Adrenal gland (tissue), 12 donors: ENCODE results near the gene IL10RB. TPM values are rescaled to one million over a fixed set of nuclear protein-coding genes. Genes with fewer than 3 reads are reported as not detected.

Experiments used
- DNase-seq, 7 donors: peaks; one replicate each; pipeline ENCODE4 v3.0.0-alpha.2; 2019 to 2020
- H3K27ac ChIP-seq, 5 donors: fragments of 200-600 bp; sonication (generic) in 4 of 5; 1 replicate in 3 of 5; 2 replicates in 2 of 5; pipeline versions ENCODE4 v1.5.1 to v1.8.0; 2016 to 2020; ENCODE audit warnings: mild to moderate bottlenecking in 1 of 5
- H3K27me3 ChIP-seq: fragments of 200-600 bp; 2 replicates; pipeline ENCODE4 v1.8.0; 2021
- H3K36me3 ChIP-seq, 2 donors: fragments of 200-600 bp; replicated peaks in 1 of 2; 1 replicate in 1 of 2; 2 replicates in 1 of 2; pipeline versions ENCODE4 v1.5.1 to v1.8.0; 2018 to 2022
- H3K4me1 ChIP-seq, 2 donors: fragments of 200-600 bp; replicated peaks in 1 of 2; 1 replicate in 1 of 2; 2 replicates in 1 of 2; pipeline versions ENCODE4 v1.5.1 to v1.8.0; 2018 to 2021
- H3K4me3 ChIP-seq, 4 donors: fragments of 200-600 bp; sonication (generic) in 3 of 4; one replicate each; pipeline ENCODE4 v1.5.1; 2016 to 2018
- H3K9me3 ChIP-seq, 3 donors: fragments of 200-600 bp; sonication (generic) in 1 of 3; replicated peaks in 1 of 3; 1 replicate in 2 of 3; 2 replicates in 1 of 3; pipeline versions ENCODE4 v1.5.1 to v1.8.0; 2016 to 2021
- CTCF ChIP-seq, 6 experiments: fragments of 450-650 bp in 4 of 6; fragments of 200-600 bp in 2 of 6; sonication (generic) in 1 of 6; IDR thresholded peaks; 1 replicate in 5 of 6; 2 replicates in 1 of 6; pipeline versions ENCODE4 v1.5.1 to v1.8.0; 2016 to 2021; ENCODE audit warnings: antibody characterized with exemption in 6 of 6, mild to moderate bottlenecking in 2 of 6, moderate library complexity in 1 of 6
- POLR2A ChIP-seq, 2 donors: fragments of 450-650 bp; IDR thresholded peaks; one replicate each; pipeline ENCODE4 v1.6.1; 2017; ENCODE audit warnings: antibody characterized with exemption in 2 of 2, mild to moderate bottlenecking in 2 of 2, moderate library complexity in 1 of 2
- WGBS, 4 donors: extraction: QIAGEN DNeasy Blood & Tissue Kit in 2 of 4; methylation state at CpG; one replicate each; pipeline versions ENCODE4 v1.1.5 to v1.1.7; 2013 to 2017; 5-methylcytosine and 5-hydroxymethylcytosine counted together
- intact Hi-C, 2 donors: fragments of 100-400 bp; cut with DNase I; formaldehyde crosslinking; loops; one replicate each; pipeline versions ENCODE4 v1.14.1 to v1.15.0; 2022 to 2023
- polyA plus RNA-seq, 3 donors: library from polyadenylated mRNA; stranded (reverse); fragments of 200-250 nt in 2 of 3; fragments of 350-450 nt in 1 of 3; fragmentation: Illumina TruSeq in 1 of 3; extraction: RNeasy Lipid Tissue Mini Kit (QIAGEN cat#74804) in 1 of 3; gene quantifications; one replicate each; pipeline ENCODE4 v1.2.3, GENCODE V29; 2013 to 2014
- total RNA-seq, 9 donors: library from RNA; depleted of rRNA in 4 of 9; stranded (reverse); fragments of >200 nt in 4 of 9; fragments of 120-200 nt in 1 of 9; fragmentation: NEBNext Ultra II Directional in 1 of 9; extraction: Animal tissue kit (Norgen Biotek cat#: 25700) in 1 of 9; gene quantifications; one replicate each; pipeline versions ENCODE4 v1.1.0 to v1.2.4, GENCODE V29; 2013 to 2023
- donor health status: healthy with polysubstance abuse.
- donor health status: Bipolar disorder and iron deficiency.
- donor health status: DM: yes; HTN: yes; CAD: no.
- donor health status: DM: no; HTN: no; CAD: no.
- donor health status: DM: no; HTN: no; CAD: no.
- donor health status: DM: yes; HTN: yes; CAD: no.

IL10RB gene
- total and polyA plus RNA-seq, 12 donors, result 14.7 to 55.0 (median 26.9) TPM

- DNase-seq, result no peak
- Histone ChIP-seq H3K27me3 (no peaks in the 10 kb centered on the region), H3K27ac (no peak overlapping the region), H3K4me1 (no peaks in the 10 kb centered on the region), H3K36me3 (peaks cover 0 to 56% of the 10 kb centered on the region in 2 donors), H3K4me3 (no peak overlapping the region), H3K9me3 (no peaks in the 10 kb centered on the region)
- WGBS, 4 donors, result 92 to 94% (median 94%) methylated on average over 6 of the region's 6 CpGs
- no peak for TF ChIP-seq CTCF (IDR thresholded peaks at IDR 0.05)
- TF ChIP-seq POLR2A (IDR thresholded peaks at IDR 0.05), result no peak
- intact Hi-C loops, result no loop called here
These were observed 10.1 kb upstream of the IL10RB start for GRCh38 chr21:33256019-33256418.

GRCh38 chr21:33257094-33257803 lies 8.9 kb upstream of the IL10RB start:
- intact Hi-C loops, result no loop called here
- DNase-seq, result no peak
- H3K36me3 ChIP-seq, result peaks cover 0 to 50% of the 10 kb centered on the region in 2 donors
- no peak for TF ChIP-seq CTCF (IDR thresholded peaks at IDR 0.05)
- TF ChIP-seq POLR2A (IDR thresholded peaks at IDR 0.05), result no peak
- H3K4me1 ChIP-seq, result no peaks in the 10 kb centered on the region
- H3K4me3 ChIP-seq, result no peak overlapping the region
- WGBS, 4 donors, result 93 to 97% (median 94%) methylated on average over 18 of the region's 18 CpGs
- H3K27ac ChIP-seq, result no peak overlapping the region
- H3K27me3 ChIP-seq, result no peaks in the 10 kb centered on the region
- H3K9me3 ChIP-seq, result no peaks in the 10 kb centered on the region

- Histone ChIP-seq H3K4me1 (no peaks in the 10 kb centered on the region), H3K9me3 (no peaks in the 10 kb centered on the region), H3K36me3 (peaks cover 0 to 45% of the 10 kb centered on the region in 2 donors), H3K27ac (no peak overlapping the region), H3K4me3 (no peak overlapping the region), H3K27me3 (no peaks in the 10 kb centered on the region)
- TF ChIP-seq POLR2A (IDR thresholded peaks at IDR 0.05), result no peak
- intact Hi-C loops, result no loop called here
- no peak for DNase-seq
- WGBS, 4 donors, result 96 to 98% (median 97%) methylated on average over 9 of the region's 9 CpGs
These were observed 7.7 kb upstream of the IL10RB start for GRCh38 chr21:33258475-33258874.

GRCh38 chr21:33259428-33259827 lies 6.7 kb upstream of the IL10RB start:
- Histone ChIP-seq H3K27ac (no peak overlapping the region), H3K4me1 (no peaks in the 10 kb centered on the region), H3K4me3 (no peak overlapping the region), H3K9me3 (no peaks in the 10 kb centered on the region), H3K36me3 (peaks cover 0 to 40% of the 10 kb centered on the region in 2 donors), H3K27me3 (no peaks in the 10 kb centered on the region)
- no peak for DNase-seq
- intact Hi-C loops, result no loop called here
- 83 to 100% (median 93%) methylated on average over 2 of the region's 2 CpGs for WGBS, 4 donors
- TF ChIP-seq POLR2A (IDR thresholded peaks at IDR 0.05), result no peak
- TF ChIP-seq CTCF (IDR thresholded peaks at IDR 0.05), result no peak

- H3K9me3 ChIP-seq, result no peaks in the 10 kb centered on the region
- no peak overlapping the region for H3K27ac ChIP-seq
- peak in 1 of 7 donors; percentile 14 for DNase-seq
- 68 to 81% (median 75%) methylated on average over 7 of the region's 7 CpGs for WGBS, 4 donors
- TF ChIP-seq CTCF (IDR thresholded peaks at IDR 0.05), result no peak
- no peak for TF ChIP-seq POLR2A (IDR thresholded peaks at IDR 0.05)
- H3K27me3 ChIP-seq, result no peaks in the 10 kb centered on the region
- no peaks in the 10 kb centered on the region for H3K4me1 ChIP-seq
- H3K36me3 ChIP-seq, result peaks cover 0 to 34% of the 10 kb centered on the region in 2 donors
- intact Hi-C loops, result no loop called here
- no peak overlapping the region for H3K4me3 ChIP-seq
These were observed 6.2 kb upstream of the IL10RB start for GRCh38 chr21:33259995-33260394.
